HAP-1 (cell line): Measurements from ENCODE around the gene DENND1A.
"Not testable (repeated sequence)": the region's sequence is repeated elsewhere in the genome, so short reads cannot be mapped to it uniquely, and the experiment has no call there.

Source experiments
- DNase-seq, 2 experiments: peaks; one replicate each; pipeline ENCODE4 v3.0.0-alpha.2; 2016 to 2020; ENCODE audit warnings: low spot score in 2 of 2
- H3K27me3 ChIP-seq: fragments of 250-450 bp; sonication (Bioruptor Pico); 2 replicates; pipeline ENCODE4 v1.5.1; 2020; ENCODE audit warnings: low read depth, mild to moderate bottlenecking, moderate library complexity
- H3K36me3 ChIP-seq: fragments of 250-450 bp; sonication (Bioruptor Pico); replicated peaks from 2 replicates; pipeline ENCODE4 v1.5.1; 2020; ENCODE audit warnings: mild to moderate bottlenecking
- H3K4me1 ChIP-seq: fragments of 250-450 bp; sonication (Bioruptor Pico); 2 replicates; pipeline ENCODE4 v1.5.1; 2020; ENCODE audit warnings: mild to moderate bottlenecking
- H3K4me3 ChIP-seq: fragments of 250-450 bp; sonication (Bioruptor Pico); 2 replicates; pipeline ENCODE4 v1.5.1; 2020; ENCODE audit warnings: mild to moderate bottlenecking, moderate library complexity
- H3K9me3 ChIP-seq: fragments of 250-450 bp; sonication (Bioruptor Pico); 2 replicates; pipeline ENCODE4 v1.5.1; 2020; ENCODE audit warnings: mild to moderate bottlenecking, moderate library complexity
- in situ Hi-C: fragments of 300-500 bp; cut with MboI; formaldehyde crosslinking; loops from 3 replicates; pipeline ENCODE4 v1.14.3; 2020; ENCODE audit warnings: low sequenced_read_pairs, inconsistent platforms, mixed read lengths

The DENND1A gene

DNA sequence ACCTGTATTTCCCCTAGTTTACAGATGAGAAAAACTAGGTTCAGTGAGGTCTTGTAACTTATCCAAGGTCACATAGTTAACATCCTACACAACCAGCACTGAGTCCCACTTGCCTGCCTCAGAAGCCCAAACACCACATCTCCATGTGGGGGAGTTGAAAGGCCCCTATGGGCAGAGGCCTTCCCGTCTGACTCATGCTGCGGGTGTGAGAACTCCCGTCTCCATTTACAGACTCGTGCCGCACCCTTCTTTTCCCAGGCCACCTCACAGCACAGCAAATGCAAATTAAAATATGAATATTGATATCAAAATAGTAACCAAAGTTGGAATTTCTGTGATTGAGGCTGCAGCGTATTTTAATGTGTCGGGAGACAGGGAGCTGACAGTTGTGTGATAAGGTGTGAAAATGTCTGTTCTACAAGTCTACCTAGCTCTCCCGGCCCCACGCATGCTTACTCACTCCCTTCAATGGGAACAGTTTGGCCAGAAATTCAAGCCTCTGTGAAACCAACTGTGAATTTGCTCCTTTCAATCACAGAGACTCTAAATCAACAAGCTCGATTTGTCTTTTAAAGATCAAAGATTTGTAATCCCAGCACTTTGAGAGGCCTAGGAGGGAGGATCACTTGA lies 483.8 kb downstream of the DENND1A start:
- in situ Hi-C loops = no loop called here
- no peak for DNase-seq
- Histone ChIP-seq H3K4me1 (no peaks in the 10 kb centered on the region), H3K36me3 (no peaks in the 10 kb centered on the region), H3K9me3 (no peaks in the 10 kb centered on the region), H3K27me3 (no peaks in the 10 kb centered on the region), H3K4me3 (no peak overlapping the region)

DNA sequence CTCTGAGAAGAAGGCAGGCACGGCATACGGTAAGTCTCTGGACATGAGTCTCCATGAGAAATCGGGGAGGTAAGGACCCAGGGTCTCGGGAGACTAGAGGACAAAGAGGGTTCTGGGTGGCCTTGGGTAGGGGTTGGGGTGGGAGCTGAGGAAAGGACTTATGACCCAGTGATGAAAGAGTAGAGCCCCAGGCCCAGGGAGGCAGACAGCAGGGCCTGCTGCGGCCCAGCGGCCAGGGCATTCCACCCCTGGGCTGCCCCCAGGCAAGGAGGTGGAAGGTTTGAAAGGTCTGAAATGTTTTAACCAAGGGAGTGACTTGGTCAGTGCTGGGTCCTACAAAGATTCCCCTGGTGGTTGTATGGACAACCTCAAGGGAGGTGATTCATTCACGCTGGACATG lies 484.8 kb downstream of the DENND1A start:
- Histone ChIP-seq H3K9me3 (no peaks in the 10 kb centered on the region), H3K4me1 (no peaks in the 10 kb centered on the region), H3K36me3 (no peaks in the 10 kb centered on the region), H3K27me3 (no peaks in the 10 kb centered on the region), H3K4me3 (no peak overlapping the region)
- DNase-seq = no peak
- in situ Hi-C loops = no loop called here

- Histone ChIP-seq H3K9me3 (no peaks in the 10 kb centered on the region), H3K36me3 (no peaks in the 10 kb centered on the region), H3K4me3 (no peak overlapping the region), H3K27me3 (no peaks in the 10 kb centered on the region), H3K4me1 (peaks cover 13% of the 10 kb centered on the region)
- no peak for DNase-seq
- in situ Hi-C loops = no loop called here
Observed at GRCh38 chr9:123441769-123442168, 488.2 kb downstream of the DENND1A start.

GRCh38 chr9:123440256-123440655 lies 489.7 kb downstream of the DENND1A start:
- DNase-seq = no peak
- H3K4me3 ChIP-seq = no peak overlapping the region
- H3K36me3 ChIP-seq = no peaks in the 10 kb centered on the region
- in situ Hi-C loops = no loop called here
- H3K4me1 ChIP-seq = peaks cover 13% of the 10 kb centered on the region
- no peaks in the 10 kb centered on the region for H3K9me3 ChIP-seq
- H3K27me3 ChIP-seq = no peaks in the 10 kb centered on the region

GRCh38 chr9:123438821-123439220 lies 491.1 kb downstream of the DENND1A start:
- DNase-seq = peak; percentile 6 to 46
- no peaks in the 10 kb centered on the region for H3K27me3 ChIP-seq
- in situ Hi-C loops = no loop called here
- no peaks in the 10 kb centered on the region for H3K9me3 ChIP-seq
- no peak overlapping the region for H3K4me3 ChIP-seq
- H3K4me1 ChIP-seq = peaks cover 13% of the 10 kb centered on the region
- H3K36me3 ChIP-seq = no peaks in the 10 kb centered on the region

DNA sequence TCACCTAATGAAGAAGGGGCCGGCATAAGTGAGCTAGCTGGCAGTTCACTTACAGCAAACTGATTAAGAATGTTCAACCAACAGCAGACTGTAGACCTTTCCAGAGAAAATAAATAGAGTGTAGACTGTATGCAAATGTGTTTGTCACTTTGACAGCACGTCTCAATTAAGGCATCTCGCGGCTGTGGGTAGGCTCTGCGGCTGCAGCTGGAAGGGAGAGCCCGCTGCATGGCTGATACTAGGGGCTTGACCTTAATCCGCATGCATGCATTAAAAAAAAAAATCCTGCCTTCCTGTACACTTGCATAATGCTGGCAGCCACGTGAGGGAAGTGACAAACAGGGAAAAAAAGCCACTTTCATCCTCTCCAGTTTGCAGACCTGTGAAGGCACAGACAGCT lies 491.6 kb downstream of the DENND1A start:
- Histone ChIP-seq H3K4me1 (peaks cover 13% of the 10 kb centered on the region), H3K36me3 (no peaks in the 10 kb centered on the region), H3K9me3 (no peaks in the 10 kb centered on the region), H3K27me3 (no peaks in the 10 kb centered on the region), H3K4me3 (no peak overlapping the region)
- in situ Hi-C loops = no loop called here
- peak; percentile 43 to 58 for DNase-seq

GRCh38 chr9:123437201-123437600 lies 492.7 kb downstream of the DENND1A start:
- H3K9me3 ChIP-seq = no peaks in the 10 kb centered on the region
- peaks cover 13% of the 10 kb centered on the region for H3K4me1 ChIP-seq
- H3K36me3 ChIP-seq = no peaks in the 10 kb centered on the region
- H3K4me3 ChIP-seq = no peak overlapping the region
- no peak for DNase-seq
- no peaks in the 10 kb centered on the region for H3K27me3 ChIP-seq
- in situ Hi-C loops = no loop called here

GRCh38 chr9:123435471-123435870 lies 494.5 kb downstream of the DENND1A start:
- H3K4me3 ChIP-seq = no peak overlapping the region
- H3K4me1 ChIP-seq = peaks cover 13% of the 10 kb centered on the region
- H3K9me3 ChIP-seq = no peaks in the 10 kb centered on the region
- H3K36me3 ChIP-seq = no peaks in the 10 kb centered on the region
- DNase-seq = no peak
- in situ Hi-C loops = no loop called here
- no peaks in the 10 kb centered on the region for H3K27me3 ChIP-seq

DNA sequence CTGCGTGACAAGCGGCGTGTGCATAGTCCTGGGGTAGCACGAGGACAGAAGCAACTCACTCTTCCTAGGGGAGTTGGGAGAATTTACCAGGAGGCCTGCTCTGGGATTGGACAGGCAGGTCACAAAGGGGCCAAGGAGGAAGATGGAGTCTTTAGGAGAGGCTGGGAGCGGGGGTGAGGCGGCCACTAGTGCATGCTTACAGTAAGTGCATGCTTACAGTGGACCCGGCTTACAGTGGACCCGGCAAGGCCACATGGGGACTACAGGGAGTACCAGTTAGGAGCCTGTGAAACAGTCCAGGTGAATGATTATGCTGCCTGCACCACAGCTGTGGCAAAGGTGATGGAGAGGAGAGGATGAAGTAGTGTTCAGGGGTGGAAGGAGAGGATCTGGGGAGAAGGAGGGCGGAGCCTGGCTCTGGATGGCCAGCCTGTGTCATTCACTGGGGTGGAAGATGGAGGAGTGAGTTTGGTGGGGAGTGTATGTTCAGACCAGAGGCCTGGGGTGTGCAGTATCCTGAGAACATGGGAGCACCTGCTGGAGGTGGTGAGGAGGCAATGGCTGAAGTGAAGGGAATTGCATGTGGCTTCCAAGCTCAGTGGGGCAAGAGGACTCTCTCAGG lies 495.2 kb downstream of the DENND1A start:
- no peak overlapping the region for H3K4me3 ChIP-seq
- in situ Hi-C loops = no loop called here
- H3K9me3 ChIP-seq = no peaks in the 10 kb centered on the region
- no peaks in the 10 kb centered on the region for H3K27me3 ChIP-seq
- H3K4me1 ChIP-seq = peaks cover 13% of the 10 kb centered on the region
- DNase-seq = peak; percentile 8 to 64
- H3K36me3 ChIP-seq = no peaks in the 10 kb centered on the region

DNA sequence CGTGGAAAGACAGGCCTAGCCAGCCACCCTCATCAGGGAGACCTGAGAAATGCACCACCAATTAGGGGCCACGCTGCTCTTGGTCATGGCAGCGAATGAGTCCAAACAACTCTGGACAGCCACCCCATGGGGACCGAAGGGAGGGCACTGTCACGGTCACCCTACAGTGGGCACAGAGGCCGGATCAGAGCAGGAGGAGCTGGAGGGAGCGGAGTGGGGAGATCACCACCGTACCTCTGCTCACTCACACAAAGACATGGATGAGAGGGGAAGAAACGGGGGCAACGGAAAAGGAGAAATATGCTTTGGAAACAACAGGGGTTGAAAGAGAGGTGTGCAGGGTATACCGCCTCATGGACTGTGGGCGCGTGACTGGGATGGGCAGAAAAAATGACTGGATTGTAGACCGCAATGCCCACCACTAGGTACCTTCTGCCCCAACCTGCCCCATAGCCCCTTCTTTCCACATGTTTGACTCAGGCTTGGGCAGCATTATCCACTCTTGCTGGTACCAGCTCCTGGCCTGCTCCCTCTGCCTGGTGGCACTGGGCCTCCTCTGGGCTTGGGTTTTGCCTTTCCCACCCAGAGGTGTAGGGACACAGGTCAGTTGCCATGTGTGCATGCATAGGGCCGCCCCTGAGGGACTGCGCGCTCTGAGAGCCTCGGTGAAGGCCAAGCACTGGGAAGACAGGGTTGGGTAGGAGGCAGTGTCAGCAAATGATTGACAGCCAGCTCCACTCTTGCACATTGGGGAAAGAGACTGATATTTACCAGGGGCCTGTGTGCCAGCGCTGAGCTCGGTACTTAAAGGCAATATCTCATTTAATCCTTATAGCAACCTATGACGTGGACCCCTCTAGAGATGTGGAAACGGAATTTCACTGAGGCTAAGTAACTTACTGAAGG lies 497.3 kb downstream of the DENND1A start:
- Histone ChIP-seq H3K9me3 (no peaks in the 10 kb centered on the region), H3K4me3 (no peak overlapping the region), H3K36me3 (no peaks in the 10 kb centered on the region), H3K27me3 (no peaks in the 10 kb centered on the region), H3K4me1 (no peaks in the 10 kb centered on the region)
- DNase-seq = no peak
- in situ Hi-C loops = no loop called here

DNA sequence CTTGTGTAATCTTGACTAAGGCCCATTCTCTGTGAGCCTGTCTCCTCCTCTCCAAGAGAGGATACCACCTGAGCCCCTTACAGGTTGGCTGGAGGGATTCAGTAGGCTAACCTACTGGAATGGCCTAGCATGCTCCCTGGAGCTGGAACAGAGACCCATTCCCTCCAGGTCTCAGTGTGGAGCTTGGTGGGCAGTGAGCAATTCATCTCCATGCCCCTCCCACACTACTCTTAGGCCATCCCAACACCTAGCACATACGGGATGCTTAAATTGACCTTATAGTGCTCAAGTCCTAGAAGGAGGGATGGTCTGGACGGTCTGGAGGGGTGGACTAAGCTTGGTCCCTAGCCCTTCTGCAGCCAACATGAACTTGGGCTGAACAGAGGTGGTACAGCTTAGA lies 498.3 kb downstream of the DENND1A start:
- Histone ChIP-seq H3K36me3 (no peaks in the 10 kb centered on the region), H3K4me3 (no peak overlapping the region), H3K4me1 (no peaks in the 10 kb centered on the region), H3K9me3 (no peaks in the 10 kb centered on the region), H3K27me3 (no peaks in the 10 kb centered on the region)
- in situ Hi-C loops = no loop called here
- DNase-seq = no peak

DNA sequence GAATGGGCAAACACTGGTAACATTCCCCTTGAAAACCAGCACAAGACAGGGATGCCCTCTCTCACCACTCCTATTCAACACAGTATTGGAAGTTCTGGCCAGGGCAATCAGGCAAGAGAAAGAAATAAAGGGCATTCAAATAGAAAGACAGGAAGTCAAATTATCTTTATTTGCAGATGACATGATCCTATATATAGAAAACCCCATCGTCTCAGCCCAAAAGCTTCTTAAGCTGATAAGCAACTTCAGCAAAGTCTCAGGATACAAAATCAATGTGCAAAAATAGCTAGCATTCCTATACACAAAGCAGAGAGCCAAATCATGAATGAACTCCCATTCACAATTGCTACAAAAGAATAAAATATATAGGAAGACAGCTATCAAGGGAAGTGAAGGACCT lies 501.5 kb downstream of the DENND1A start:
- H3K4me1 ChIP-seq, in situ Hi-C loops, H3K27me3 ChIP-seq, DNase-seq, H3K4me3 ChIP-seq, H3K36me3 ChIP-seq, H3K9me3 ChIP-seq: not testable (repeated sequence)

DNA sequence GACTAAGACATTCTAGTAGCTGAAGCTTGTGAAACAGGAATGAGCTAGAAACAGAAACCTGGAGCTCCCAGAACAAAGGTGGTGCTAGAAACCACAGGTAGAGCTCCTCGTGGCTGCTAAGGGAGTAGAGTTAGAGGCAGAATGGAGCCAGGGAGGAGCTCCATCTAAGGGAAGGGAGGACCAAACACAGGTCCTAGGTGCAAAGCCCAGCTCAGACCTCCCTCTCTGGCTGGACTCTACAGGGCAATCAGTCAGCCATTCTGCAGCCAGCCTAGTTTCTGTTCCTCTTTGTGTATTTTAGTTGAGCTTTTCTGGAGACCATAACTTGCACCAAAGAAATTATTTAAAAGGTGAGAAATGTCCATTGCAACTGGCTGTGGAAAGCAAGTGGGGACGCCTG lies 503.5 kb downstream of the DENND1A start:
- Histone ChIP-seq H3K36me3 (no peaks in the 10 kb centered on the region), H3K4me1 (no peaks in the 10 kb centered on the region), H3K4me3 (no peak overlapping the region), H3K27me3 (no peaks in the 10 kb centered on the region), H3K9me3 (no peaks in the 10 kb centered on the region)
- no peak for DNase-seq
- in situ Hi-C loops = no loop called here

DNA sequence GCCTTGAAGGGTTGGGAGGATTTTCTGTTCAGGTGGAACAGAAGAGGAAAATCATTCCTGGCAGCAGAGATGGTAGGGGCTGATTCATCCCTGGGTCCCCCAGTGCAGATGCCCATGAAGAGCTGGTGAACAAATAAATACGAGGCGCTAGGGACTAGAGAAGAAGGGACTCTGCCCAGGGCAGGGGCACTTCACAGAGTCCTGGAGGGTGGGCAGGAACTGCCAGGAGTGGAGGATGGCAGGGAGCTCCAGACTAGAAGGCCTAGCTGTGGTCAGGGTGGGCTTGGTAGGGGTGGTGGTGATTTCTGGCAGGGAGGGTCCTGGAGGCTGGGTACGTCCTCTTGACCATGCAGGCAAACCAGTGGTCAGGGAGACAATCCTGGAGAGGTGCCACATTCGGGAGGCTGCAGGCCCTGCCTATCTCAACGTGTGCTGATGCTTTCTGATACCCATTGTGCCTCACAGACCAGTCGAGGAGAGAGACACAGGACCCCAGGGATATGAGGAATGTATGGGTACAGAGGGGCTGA lies 504.0 kb downstream of the DENND1A start:
- in situ Hi-C loops = no loop called here

More for the DNA sequence above, 504.0 kb downstream of the DENND1A start:
- H3K36me3 ChIP-seq = no peaks in the 10 kb centered on the region
- H3K4me1 ChIP-seq = no peaks in the 10 kb centered on the region
- H3K9me3 ChIP-seq = no peaks in the 10 kb centered on the region
- no peaks in the 10 kb centered on the region for H3K27me3 ChIP-seq
- no peak overlapping the region for H3K4me3 ChIP-seq
- DNase-seq = no peak
